ENCODE results near the gene ESM1. TPM values are rescaled to one million over a fixed set of nuclear protein-coding genes. Genes with fewer than 3 reads are reported as not detected.

ESM1 gene
- total and polyA plus RNA-seq, 2 donors from 2014 or later, result 0.38 to 6.1 TPM

DNA sequence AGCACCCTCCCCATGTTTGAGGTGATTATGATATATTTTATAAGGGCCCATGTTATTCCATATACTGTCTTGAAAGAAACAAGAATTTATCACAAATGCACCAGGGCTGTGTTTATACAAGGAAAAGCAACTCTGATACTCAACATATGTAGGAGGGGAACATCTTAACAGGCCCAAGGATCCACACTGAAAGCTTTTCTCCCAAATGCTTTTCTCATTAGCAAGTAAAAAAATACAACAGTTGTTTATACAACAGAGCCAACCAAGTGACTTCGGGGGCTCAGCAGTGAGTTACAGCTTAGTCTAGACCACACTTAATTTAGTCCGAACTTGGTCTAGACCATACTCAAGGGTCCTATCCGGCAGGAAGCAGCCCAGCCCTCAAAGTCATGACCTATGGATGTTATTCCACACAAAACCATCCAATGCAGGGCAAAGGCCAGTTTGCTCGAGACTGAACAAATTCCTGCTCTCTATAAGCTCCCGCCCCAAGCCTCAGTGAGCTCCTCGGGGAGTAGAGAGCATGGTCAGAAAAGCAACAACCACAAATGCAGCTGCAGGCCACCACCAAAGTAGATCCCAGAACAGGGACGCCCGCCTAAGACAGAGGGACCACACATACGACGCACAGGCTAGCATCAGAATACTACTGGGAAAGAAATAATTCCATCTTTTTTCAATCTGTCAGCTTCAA is 45.4 kb upstream of the ESM1 start:
- TF ChIP-seq, protein P1, sequence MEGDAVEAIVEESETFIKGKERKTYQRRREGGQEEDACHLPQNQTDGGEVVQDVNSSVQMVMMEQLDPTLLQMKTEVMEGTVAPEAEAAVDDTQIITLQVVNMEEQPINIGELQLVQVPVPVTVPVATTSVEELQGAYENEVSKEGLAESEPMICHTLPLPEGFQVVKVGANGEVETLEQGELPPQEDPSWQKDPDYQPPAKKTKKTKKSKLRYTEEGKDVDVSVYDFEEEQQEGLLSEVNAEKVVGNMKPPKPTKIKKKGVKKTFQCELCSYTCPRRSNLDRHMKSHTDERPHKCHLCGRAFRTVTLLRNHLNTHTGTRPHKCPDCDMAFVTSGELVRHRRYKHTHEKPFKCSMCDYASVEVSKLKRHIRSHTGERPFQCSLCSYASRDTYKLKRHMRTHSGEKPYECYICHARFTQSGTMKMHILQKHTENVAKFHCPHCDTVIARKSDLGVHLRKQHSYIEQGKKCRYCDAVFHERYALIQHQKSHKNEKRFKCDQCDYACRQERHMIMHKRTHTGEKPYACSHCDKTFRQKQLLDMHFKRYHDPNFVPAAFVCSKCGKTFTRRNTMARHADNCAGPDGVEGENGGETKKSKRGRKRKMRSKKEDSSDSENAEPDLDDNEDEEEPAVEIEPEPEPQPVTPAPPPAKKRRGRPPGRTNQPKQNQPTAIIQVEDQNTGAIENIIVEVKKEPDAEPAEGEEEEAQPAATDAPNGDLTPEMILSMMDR (IDR thresholded peaks at IDR 0.05; ENCODE audit: borderline replicate concordance, extremely low read depth, insufficient read depth), result no peak
- Histone ChIP-seq H3K4me1 (ENCODE audit: control insufficient read depth in 2 of 3, insufficient read depth in 2 of 3, low read depth in 1 of 3, low read length in 3 of 3) (no peaks in the 10 kb centered on the region), H3K9ac (ENCODE audit: low read length in 3 of 3) (no peak overlapping the region), H3K9me3 (ENCODE audit: control insufficient read depth in 2 of 3, insufficient read depth in 1 of 3, low read length in 3 of 3) (no peaks in the 10 kb centered on the region), H3K27me3 (ENCODE audit: control insufficient read depth, insufficient read depth, low read length) (no peaks in the 10 kb centered on the region), H3K27ac (ENCODE audit: low read depth in 2 of 2, low read length in 2 of 2) (no peak overlapping the region), H3K36me3 (ENCODE audit: control insufficient read depth in 2 of 3, insufficient read depth in 3 of 3, low read length in 3 of 3) (no peaks in the 10 kb centered on the region), H3K4me3 (ENCODE audit: low read length in 3 of 3) (no peak overlapping the region)
- DNase-seq, result peak in 2 of 5 donors; percentile 19 to 20
- FAIRE-seq, result no peak
- intact Hi-C loops (cut with DNase I), result no loop called here

- Histone ChIP-seq H3K4me1 (ENCODE audit: control insufficient read depth in 2 of 3, insufficient read depth in 2 of 3, low read depth in 1 of 3, low read length in 3 of 3) (no peaks in the 10 kb centered on the region), H3K27ac (ENCODE audit: low read depth in 2 of 2, low read length in 2 of 2) (no peak overlapping the region), H3K9me3 (ENCODE audit: control insufficient read depth in 2 of 3, insufficient read depth in 1 of 3, low read length in 3 of 3) (no peaks in the 10 kb centered on the region), H3K27me3 (ENCODE audit: control insufficient read depth, insufficient read depth, low read length) (no peaks in the 10 kb centered on the region), H3K36me3 (ENCODE audit: control insufficient read depth in 2 of 3, insufficient read depth in 3 of 3, low read length in 3 of 3) (no peaks in the 10 kb centered on the region), H3K4me3 (ENCODE audit: low read length in 3 of 3) (no peak overlapping the region), H3K9ac (ENCODE audit: low read length in 3 of 3) (no peak overlapping the region)
- DNase-seq (no peak), FAIRE-seq (no peak)
- TF ChIP-seq, protein P1 (IDR thresholded peaks at IDR 0.05; ENCODE audit: borderline replicate concordance, extremely low read depth, insufficient read depth), result no peak
- intact Hi-C loops (cut with DNase I), result no loop called here
Observed at GRCh38 chr5:55030220-55030619, 44.8 kb upstream of the ESM1 start.

DNA sequence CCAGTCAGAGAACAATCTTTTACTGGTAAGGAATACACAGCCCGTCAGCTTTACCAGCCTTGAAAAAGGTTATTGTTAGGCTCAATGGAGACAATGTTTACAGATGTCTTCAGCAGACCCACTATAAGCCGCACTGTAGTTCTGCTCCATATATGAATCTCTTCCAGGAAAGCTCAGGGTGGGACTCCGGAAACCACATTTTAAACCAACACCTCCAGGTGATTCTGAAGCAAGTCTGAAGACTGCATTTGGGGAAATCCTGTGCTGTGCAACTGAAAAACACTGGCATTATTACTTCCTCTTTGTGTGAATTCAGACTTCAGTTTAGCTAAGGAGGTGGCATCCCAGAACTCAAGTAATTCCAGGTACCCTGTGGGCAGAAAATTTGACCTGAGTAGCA is 42.2 kb upstream of the ESM1 start:
- no peaks in the 10 kb centered on the region for H3K4me1 ChIP-seq (ENCODE audit: control insufficient read depth in 2 of 3, insufficient read depth in 2 of 3, low read depth in 1 of 3, low read length in 3 of 3)
- TF ChIP-seq, protein P1 (IDR thresholded peaks at IDR 0.05; ENCODE audit: borderline replicate concordance, extremely low read depth, insufficient read depth), result no peak
- no peaks in the 10 kb centered on the region for H3K36me3 ChIP-seq (ENCODE audit: control insufficient read depth in 2 of 3, insufficient read depth in 3 of 3, low read length in 3 of 3)
- intact Hi-C loops (cut with DNase I), result no loop called here
- no peak for FAIRE-seq
- H3K27ac ChIP-seq (ENCODE audit: low read depth in 2 of 2, low read length in 2 of 2), result no peak overlapping the region
- no peak overlapping the region for H3K9ac ChIP-seq (ENCODE audit: low read length in 3 of 3)
- no peaks in the 10 kb centered on the region for H3K27me3 ChIP-seq (ENCODE audit: control insufficient read depth, insufficient read depth, low read length)
- DNase-seq, result no peak
- H3K9me3 ChIP-seq (ENCODE audit: control insufficient read depth in 2 of 3, insufficient read depth in 1 of 3, low read length in 3 of 3), result no peaks in the 10 kb centered on the region
- no peak overlapping the region for H3K4me3 ChIP-seq (ENCODE audit: low read length in 3 of 3)

- Histone ChIP-seq H3K9ac (ENCODE audit: low read length in 3 of 3) (no peak overlapping the region), H3K36me3 (ENCODE audit: control insufficient read depth in 2 of 3, insufficient read depth in 3 of 3, low read length in 3 of 3) (no peaks in the 10 kb centered on the region), H3K27ac (ENCODE audit: low read depth in 2 of 2, low read length in 2 of 2) (no peak overlapping the region), H3K4me1 (ENCODE audit: control insufficient read depth in 2 of 3, insufficient read depth in 2 of 3, low read depth in 1 of 3, low read length in 3 of 3) (no peaks in the 10 kb centered on the region), H3K9me3 (ENCODE audit: control insufficient read depth in 2 of 3, insufficient read depth in 1 of 3, low read length in 3 of 3) (no peaks in the 10 kb centered on the region), H3K4me3 (ENCODE audit: low read length in 3 of 3) (no peak overlapping the region), H3K27me3 (ENCODE audit: control insufficient read depth, insufficient read depth, low read length) (no peaks in the 10 kb centered on the region)
- FAIRE-seq (no peak), DNase-seq (no peak)
- TF ChIP-seq, protein P1 (IDR thresholded peaks at IDR 0.05; ENCODE audit: borderline replicate concordance, extremely low read depth, insufficient read depth), result no peak
- intact Hi-C loops (cut with DNase I), result no loop called here
Observed at GRCh38 chr5:55022450-55022849, 37.1 kb upstream of the ESM1 start.
